Adipocyte (in vitro differentiated cells): Measurements from ENCODE around the gene ARFGEF3.

Experiments used
- DNase-seq: peaks from one replicate; pipeline ENCODE4 v3.0.0-alpha.2; 2015; ENCODE audit warnings: low read depth
- H3K27me3 ChIP-seq: replicated peaks from 2 replicates; pipeline ENCODE4 v1.7.0; 2013; ENCODE audit warnings: mild to moderate bottlenecking, low read length, moderate library complexity; ENCODE audit not compliant: control insufficient read depth, insufficient read depth
- H3K36me3 ChIP-seq: 2 replicates; pipeline ENCODE4 v1.7.0; 2013; ENCODE audit warnings: low read length, mild to moderate bottlenecking, moderate library complexity; ENCODE audit not compliant: control insufficient read depth, insufficient read depth, severe bottlenecking
- H3K4me1 ChIP-seq: 2 replicates; pipeline ENCODE4 v1.7.0; 2013; ENCODE audit warnings: mild to moderate bottlenecking, low read length, moderate library complexity; ENCODE audit not compliant: control insufficient read depth, insufficient read depth
- H3K4me3 ChIP-seq: 2 replicates; pipeline ENCODE4 v1.7.0; 2013; ENCODE audit warnings: mild to moderate bottlenecking, low read length, moderate library complexity
- H3K9ac ChIP-seq: 2 replicates; pipeline ENCODE4 v1.7.0; 2013; ENCODE audit warnings: mild to moderate bottlenecking, low read length, moderate library complexity
- H3K9me3 ChIP-seq: 2 replicates; pipeline ENCODE4 v1.7.0; 2013; ENCODE audit warnings: mild to moderate bottlenecking, low read length, moderate library complexity; ENCODE audit not compliant: control insufficient read depth

ARFGEF3 gene

DNA sequence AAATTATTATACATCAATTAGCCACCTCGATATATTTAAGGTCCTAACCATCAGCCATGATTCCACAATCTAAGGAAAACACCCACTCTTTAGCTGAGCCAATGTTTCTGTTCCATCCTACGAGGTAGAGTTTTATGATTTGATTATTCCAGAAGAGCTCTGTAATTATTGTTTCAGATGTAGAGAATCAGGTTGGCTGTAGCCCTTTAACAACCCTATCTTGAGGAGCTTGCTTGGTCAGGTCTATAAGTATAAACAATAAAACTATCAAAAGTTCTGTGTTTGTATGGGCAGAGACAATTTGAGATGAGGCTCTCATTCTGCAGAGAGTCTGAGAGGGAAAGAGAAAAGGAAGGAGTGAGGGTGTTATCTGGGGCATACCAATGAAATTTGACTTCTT lies 56.7 kb downstream of the ARFGEF3 start, which contains the start of gene PBOV1:
TSS of gene PBOV1 (minus strand) at position 43 of the 400 bp plus-strand sequence. CDS start 96 bp downstream, outside the sequence.
- H3K9me3 ChIP-seq, result no peaks in the 10 kb centered on the region
- H3K36me3 ChIP-seq, result no peaks in the 10 kb centered on the region
- no peak for DNase-seq
- peaks cover 17% of the 10 kb centered on the region for H3K27me3 ChIP-seq
- H3K4me1 ChIP-seq, result peaks cover 9% of the 10 kb centered on the region
- no peak within 1 kb of the TSS for H3K9ac ChIP-seq
- H3K4me3 ChIP-seq, result no peak within 1 kb of the TSS

DNA sequence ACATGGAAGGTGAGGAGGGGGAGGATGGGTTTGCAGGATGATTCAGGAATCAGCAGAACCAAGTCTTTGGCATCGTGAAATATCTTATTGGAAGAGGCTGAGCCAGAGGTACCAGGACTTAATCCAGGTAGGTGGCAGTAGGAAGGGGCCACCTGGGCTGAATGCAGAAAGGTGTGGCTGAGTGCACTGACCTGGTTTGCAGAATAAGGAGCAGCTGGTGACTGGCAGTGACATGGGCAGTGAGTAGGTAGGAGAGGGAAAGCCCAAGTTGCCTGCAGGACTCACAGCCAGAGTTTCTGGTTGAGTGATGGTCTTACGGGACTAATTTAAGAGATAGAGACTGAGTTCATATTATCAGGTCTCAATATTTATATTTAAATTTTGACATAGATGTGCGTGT lies 57.7 kb downstream of the ARFGEF3 start:
- peaks cover 11% of the 10 kb centered on the region for H3K4me1 ChIP-seq
- H3K27me3 ChIP-seq, result peaks cover 17% of the 10 kb centered on the region
- no peaks in the 10 kb centered on the region for H3K36me3 ChIP-seq
- no peak overlapping the region for H3K9ac ChIP-seq
- no peak for DNase-seq
- H3K9me3 ChIP-seq, result no peaks in the 10 kb centered on the region
- no peak overlapping the region for H3K4me3 ChIP-seq

DNA sequence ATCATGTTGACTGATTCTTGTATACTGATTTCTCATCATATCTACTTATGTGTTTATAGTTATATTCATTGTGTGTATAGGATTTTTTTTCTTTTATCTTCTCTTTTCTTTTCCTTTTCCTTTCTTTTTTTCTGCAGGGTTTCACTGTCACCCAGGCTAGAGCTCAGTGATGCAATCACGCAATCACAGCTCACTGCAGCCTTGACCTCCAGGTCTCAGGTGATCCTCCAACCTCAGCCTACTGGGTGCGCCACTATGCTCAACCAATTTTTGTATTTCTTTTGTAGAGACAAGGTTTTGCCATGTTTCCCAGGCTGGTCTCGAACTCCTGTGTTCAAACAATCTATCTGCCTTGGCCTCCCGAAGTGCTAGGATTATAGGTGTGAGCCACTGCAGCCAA lies 58.2 kb downstream of the ARFGEF3 start:
- DNase-seq, result no peak
- peaks cover 11% of the 10 kb centered on the region for H3K4me1 ChIP-seq
- no peak overlapping the region for H3K4me3 ChIP-seq
- H3K36me3 ChIP-seq, result no peaks in the 10 kb centered on the region
- no peak overlapping the region for H3K9ac ChIP-seq
- no peaks in the 10 kb centered on the region for H3K9me3 ChIP-seq
- H3K27me3 ChIP-seq, result peaks cover 16% of the 10 kb centered on the region

DNA sequence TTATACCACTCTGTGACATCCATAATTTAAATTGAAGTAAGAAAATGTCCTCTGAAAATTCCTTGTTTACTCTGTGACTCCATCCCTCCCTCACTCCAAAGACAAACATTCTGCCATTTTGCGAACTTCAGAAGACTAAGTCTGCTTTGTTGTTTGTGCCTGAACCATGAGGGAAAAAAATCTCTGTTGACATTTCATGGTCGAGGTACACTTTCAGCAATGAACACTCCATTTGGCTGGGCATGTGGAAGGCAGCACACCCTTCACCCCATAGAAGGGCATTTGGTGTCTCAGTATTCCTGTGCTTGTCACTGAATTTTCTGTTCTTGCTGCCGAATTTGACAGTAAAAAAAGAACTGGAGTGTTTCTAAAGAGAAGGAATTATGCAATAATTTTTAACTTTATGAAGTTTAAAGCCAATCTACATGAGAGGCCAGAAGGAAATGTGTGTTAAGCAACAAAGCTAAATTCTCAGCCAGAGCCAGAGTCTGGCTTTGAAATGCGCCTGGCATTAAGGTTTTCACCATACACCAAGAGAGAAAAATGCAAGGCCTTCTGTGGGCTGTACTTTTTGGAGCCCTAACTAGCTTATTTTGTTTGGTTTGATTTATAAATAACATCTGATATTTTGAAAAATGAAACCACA lies 61.3 kb downstream of the ARFGEF3 start:
- Histone ChIP-seq H3K9ac (no peak overlapping the region), H3K9me3 (no peaks in the 10 kb centered on the region), H3K4me3 (no peak overlapping the region), H3K36me3 (no peaks in the 10 kb centered on the region), H3K27me3 (no peaks in the 10 kb centered on the region), H3K4me1 (peaks cover 16% of the 10 kb centered on the region)
- DNase-seq, result peak; percentile 2

DNA sequence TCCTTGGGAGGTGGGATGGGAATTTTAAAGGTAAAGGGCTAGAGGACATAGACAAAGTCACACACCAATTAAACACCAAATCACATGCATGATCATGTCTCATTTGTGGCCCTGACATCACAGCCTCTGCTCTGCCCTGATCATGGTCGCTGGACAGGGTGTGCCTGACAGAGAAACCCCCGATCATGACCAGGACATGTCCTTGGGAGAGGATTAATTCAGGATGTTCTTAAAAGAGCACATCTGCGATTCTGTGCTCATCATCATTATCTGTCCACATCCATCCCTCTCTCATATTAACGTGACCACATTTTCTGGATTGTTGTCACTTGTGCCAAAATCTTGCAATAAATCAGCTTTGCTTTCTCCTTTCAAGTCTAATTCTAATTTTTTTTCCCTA lies 64.2 kb downstream of the ARFGEF3 start:
- Histone ChIP-seq H3K9ac (no peak overlapping the region), H3K36me3 (no peaks in the 10 kb centered on the region), H3K9me3 (no peaks in the 10 kb centered on the region), H3K4me1 (peaks cover 16% of the 10 kb centered on the region), H3K4me3 (no peak overlapping the region), H3K27me3 (peaks cover 3% of the 10 kb centered on the region)
- DNase-seq, result no peak

DNA sequence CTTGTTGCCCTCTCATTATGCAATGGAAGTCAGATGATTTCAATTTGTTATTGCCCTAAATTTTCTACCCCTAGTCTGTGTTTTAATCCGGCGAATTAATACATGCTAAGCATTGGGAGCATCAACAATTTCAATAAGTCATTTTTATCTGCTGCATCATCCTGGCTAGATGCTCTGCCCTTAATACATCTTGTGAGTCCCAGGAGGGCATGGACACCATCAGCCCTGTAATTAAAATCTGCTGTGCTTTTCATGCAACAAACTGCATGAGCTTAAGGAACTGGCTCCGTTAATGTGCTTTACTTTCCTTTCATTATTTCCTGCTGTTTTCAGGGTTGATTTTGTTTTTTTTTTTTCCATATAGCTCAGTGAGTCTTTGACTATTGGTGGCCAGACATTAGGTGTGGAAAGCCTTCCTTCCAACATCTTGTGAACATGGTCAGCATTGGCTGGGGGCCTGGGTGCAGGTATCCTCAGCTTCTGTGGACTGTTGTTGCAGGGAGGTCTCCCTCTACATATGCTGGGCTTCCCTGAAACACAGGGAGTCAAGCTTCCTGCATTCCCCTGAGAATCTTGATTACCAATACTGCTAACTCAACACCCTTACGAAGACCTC lies 65.1 kb downstream of the ARFGEF3 start:
- no peaks in the 10 kb centered on the region for H3K36me3 ChIP-seq
- no peak overlapping the region for H3K4me3 ChIP-seq
- H3K27me3 ChIP-seq, result peaks cover 3% of the 10 kb centered on the region
- no peak overlapping the region for H3K9ac ChIP-seq
- H3K4me1 ChIP-seq, result peaks cover 16% of the 10 kb centered on the region
- H3K9me3 ChIP-seq, result no peaks in the 10 kb centered on the region
- no peak for DNase-seq

DNA sequence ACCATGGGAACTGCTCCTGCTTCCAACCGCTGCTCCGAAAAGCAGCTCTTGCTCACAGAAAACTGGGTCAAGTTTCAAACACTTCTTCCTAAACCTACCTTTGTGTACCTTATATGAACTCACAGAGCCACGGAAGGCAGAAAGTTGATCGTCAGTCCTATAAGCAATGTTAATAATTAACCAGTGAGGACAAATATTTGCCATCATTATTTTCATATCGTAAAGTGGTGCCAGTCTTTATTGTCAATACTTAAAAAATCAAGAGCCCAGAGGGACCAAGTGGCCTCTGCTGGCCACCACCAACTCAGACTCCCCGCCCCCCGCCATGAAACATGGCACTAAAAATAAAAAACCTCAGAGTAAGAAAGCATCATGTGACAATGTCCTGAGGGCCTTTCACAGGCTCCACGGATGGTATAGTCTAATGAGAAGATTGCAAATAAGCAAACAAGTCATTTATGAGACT lies 65.6 kb downstream of the ARFGEF3 start:
- Histone ChIP-seq H3K36me3 (no peaks in the 10 kb centered on the region), H3K9ac (no peak overlapping the region), H3K4me1 (peaks cover 15% of the 10 kb centered on the region), H3K4me3 (no peak overlapping the region), H3K9me3 (no peaks in the 10 kb centered on the region), H3K27me3 (peaks cover 3% of the 10 kb centered on the region)
- no peak for DNase-seq

DNA sequence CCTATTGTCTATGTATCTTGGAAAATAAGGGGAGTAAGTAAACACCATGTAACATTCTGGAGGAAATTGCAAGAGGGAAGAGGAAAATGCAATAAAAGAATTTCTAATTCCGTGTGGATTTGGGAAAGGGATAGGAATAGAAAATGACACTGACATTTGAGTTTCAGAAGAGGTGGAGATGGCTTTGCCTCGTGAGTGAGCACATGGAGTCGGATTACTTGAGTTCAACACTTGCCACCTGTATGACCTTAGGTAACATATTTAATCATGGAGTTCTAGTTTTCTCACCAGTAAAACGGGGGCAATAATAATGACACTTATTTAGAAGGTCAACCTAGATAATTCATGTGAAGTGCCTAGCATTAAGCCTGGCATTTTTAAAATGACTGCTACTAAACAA lies 67.3 kb downstream of the ARFGEF3 start:
- DNase-seq, result no peak
- Histone ChIP-seq H3K36me3 (no peaks in the 10 kb centered on the region), H3K4me1 (peaks cover 5% of the 10 kb centered on the region), H3K9me3 (no peaks in the 10 kb centered on the region), H3K27me3 (peaks cover 3% of the 10 kb centered on the region), H3K4me3 (no peak overlapping the region), H3K9ac (no peak overlapping the region)

DNA sequence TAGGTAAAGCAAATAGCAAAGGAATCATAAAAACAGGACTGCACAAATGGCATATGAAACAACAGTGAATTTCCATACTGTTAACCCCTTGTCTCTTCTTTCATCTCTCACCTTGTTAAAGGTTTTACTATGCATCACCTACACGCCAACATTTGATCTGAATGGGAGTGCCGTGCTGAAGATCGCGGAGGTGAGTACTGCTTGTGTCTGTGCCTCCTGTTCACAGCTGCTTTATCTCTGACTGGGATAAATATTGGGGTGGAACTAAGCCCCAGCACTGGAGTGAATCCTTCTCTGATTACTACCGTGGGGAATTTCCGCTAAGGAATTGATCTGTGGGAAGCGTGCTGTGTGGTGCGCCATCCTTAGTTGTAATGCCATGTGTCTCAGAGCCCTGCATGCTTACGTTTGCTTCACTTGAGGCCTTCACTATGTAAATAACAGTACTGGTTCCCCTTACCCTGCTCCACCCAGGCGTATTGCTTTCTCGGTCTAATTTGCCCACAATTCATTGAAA lies 68.0 kb downstream of the ARFGEF3 start:
- no peaks in the 10 kb centered on the region for H3K9me3 ChIP-seq
- peaks cover 5% of the 10 kb centered on the region for H3K4me1 ChIP-seq
- H3K36me3 ChIP-seq, result no peaks in the 10 kb centered on the region
- peaks cover 3% of the 10 kb centered on the region for H3K27me3 ChIP-seq
- no peak overlapping the region for H3K4me3 ChIP-seq
- no peak overlapping the region for H3K9ac ChIP-seq
- no peak for DNase-seq

DNA sequence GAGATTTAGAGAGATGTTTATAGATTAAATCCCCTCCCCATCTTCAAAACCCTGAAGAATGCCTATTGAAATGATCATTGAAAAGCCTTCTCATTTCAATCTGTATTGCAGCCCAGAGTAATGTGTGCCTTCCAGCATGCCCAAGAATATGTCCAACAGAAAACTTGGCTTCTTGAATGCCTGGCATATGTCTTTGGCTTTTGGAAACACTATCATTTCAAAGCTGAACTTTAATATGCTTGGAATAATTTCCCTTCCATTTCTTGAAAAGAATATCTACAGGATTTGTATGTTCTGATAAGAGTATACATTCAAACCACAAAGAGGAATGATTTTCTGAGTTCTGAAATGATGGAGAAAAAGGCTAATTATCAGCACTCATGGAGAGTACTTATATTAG lies 68.5 kb downstream of the ARFGEF3 start:
- Histone ChIP-seq H3K36me3 (no peaks in the 10 kb centered on the region), H3K9ac (no peak overlapping the region), H3K9me3 (no peaks in the 10 kb centered on the region), H3K27me3 (peaks cover 3% of the 10 kb centered on the region), H3K4me3 (no peak overlapping the region), H3K4me1 (peaks cover 5% of the 10 kb centered on the region)
- DNase-seq, result no peak

DNA sequence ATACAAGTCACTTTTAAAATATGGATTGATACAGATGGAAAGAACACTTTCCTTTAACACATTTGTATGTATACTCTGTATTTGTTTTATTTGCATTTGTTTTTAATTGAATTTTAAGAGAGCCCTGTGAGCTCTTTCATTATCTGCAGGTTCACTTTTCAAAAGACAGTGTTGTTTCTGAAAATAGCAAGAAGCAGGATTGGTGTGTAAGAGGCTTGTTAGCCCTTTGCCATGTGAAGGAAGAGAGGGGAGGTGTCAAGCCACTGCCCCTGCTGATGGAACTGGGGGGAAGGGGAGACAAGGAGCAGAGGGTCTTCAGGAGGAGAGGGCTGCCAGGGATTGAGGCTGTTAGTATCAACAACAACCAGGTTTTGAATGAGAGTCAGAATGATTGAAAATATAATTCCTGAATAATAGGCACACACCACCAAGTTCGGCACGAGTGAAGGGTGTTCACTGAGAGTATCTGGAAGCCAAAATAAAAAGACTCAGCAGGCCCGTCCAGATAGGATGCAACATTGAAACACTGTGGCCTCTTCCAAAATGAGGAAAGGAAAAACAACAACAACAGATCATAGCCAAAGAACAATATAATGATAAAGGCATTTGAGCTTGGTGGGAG lies 69.1 kb downstream of the ARFGEF3 start:
- no peaks in the 10 kb centered on the region for H3K36me3 ChIP-seq
- H3K27me3 ChIP-seq, result peaks cover 3% of the 10 kb centered on the region
- peaks cover 5% of the 10 kb centered on the region for H3K4me1 ChIP-seq
- H3K4me3 ChIP-seq, result no peak overlapping the region
- H3K9ac ChIP-seq, result no peak overlapping the region
- no peak for DNase-seq
- no peaks in the 10 kb centered on the region for H3K9me3 ChIP-seq
